NCI-H69 (cell line): ENCODE data around the gene ZDHHC11.
"Not testable (repeated sequence)": the region's sequence is repeated elsewhere in the genome, so short reads cannot be mapped to it uniquely, and the experiment has no call there.

Source experiments
- DNase-seq: peaks from one replicate; lab custom pipeline; 2025; lab: John Stamatoyannopoulos, UW

ZDHHC11 gene

DNA sequence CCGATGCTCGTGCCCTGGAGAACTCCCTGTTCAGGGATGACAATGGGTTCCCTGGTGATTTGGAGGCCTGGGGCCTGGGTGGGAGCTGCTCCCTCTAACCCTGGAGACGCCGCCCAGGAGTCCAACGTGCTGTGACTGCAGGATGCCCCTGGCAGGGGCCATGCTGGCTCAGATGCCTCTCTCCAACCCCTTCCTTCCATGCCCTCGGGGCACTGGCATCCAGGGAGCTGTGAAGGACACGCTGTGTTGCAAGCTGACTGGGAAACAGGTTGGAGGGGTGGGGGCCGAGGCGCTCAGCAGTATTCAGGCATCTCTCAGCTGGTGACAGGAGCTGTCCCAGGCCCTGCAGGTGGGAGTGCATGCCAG is 75.2 kb downstream of the ZDHHC11 start:
- peak; percentile 65 for DNase-seq

GRCh38 chr5:774854-775505 is 75.8 kb downstream of the ZDHHC11 start:
- not testable (repeated sequence) for DNase-seq

DNA sequence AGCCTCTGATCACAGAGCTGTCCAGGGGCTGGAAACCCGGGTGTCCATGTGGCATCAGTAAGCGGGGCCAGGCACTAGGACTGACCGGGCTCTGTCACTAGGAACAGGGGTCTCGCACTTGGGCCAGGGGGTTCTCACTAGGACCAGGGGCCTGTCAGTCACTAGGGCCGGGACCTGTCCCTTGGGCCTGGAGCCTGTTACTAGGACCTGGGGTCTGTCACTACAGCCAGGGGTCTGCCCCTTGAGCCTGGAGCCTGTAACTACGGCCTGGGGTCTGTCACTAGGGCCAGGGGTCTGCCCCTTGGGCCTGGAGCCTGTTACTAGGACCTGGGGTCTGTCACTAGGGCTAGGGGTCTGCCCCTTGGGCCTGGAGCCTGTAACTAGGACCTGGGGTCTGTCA is 76.5 kb downstream of the ZDHHC11 start:
- not testable (repeated sequence) for DNase-seq

DNA sequence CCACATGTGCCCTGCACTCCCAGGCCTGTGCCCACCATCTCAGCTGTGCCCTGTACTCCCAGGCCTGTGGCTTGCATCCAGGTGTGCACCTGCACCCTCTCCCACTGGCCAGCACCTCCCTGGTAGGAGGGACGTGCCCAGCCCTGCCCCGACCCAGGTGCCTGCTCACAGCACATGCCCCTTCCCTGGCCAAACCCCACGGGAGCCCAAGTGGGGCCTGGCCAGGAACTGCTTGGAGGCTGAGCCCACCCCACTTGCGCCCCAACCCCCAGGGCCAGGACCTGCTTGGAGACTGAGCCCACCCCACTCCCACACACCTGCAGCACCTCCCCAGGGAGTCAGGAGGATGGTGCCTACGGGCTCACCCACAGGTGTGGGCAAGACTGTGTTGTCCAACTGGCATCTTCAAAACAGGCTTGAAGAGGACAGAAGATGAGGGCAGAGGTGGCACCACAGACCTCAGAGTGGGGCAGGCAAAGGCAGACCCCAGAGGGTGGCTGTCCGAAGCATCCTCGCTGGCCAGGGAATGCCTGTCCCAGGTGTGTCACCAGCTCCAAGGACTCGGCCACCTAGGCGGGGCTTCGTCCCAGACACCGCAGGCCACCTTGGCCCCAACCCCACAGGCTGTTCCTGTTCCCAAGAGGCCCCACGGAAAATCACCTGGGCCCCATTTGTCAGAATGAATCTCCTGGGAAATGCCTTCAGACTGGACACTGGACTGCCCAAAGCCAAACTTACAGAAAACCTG is 77.1 kb downstream of the ZDHHC11 start:
- DNase-seq = no peak

- DNase-seq = not testable (repeated sequence)
These were observed 77.9 kb downstream of the ZDHHC11 start for GRCh38 chr5:772931-773330.

DNA sequence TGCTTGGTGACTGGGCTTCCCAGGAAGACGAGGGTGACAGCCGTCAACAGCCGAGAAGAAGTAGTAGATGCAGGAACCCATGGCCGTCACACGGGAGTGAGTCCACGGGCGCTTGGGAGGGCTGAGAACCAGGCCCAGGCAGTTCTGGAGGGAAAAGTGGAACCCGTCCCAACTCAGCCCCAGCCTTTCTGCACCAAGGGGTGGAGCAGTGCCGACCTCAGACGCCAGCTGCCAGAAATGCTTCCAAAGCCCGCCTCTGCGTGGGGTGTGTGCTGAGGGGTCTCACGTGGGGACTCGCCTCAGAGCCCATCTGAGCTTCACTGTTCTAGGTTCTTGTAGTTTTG is 78.3 kb downstream of the ZDHHC11 start:
- not testable (repeated sequence) for DNase-seq

- not testable (repeated sequence) for DNase-seq
These were observed 78.8 kb downstream of the ZDHHC11 start for GRCh38 chr5:771841-772546.

DNA sequence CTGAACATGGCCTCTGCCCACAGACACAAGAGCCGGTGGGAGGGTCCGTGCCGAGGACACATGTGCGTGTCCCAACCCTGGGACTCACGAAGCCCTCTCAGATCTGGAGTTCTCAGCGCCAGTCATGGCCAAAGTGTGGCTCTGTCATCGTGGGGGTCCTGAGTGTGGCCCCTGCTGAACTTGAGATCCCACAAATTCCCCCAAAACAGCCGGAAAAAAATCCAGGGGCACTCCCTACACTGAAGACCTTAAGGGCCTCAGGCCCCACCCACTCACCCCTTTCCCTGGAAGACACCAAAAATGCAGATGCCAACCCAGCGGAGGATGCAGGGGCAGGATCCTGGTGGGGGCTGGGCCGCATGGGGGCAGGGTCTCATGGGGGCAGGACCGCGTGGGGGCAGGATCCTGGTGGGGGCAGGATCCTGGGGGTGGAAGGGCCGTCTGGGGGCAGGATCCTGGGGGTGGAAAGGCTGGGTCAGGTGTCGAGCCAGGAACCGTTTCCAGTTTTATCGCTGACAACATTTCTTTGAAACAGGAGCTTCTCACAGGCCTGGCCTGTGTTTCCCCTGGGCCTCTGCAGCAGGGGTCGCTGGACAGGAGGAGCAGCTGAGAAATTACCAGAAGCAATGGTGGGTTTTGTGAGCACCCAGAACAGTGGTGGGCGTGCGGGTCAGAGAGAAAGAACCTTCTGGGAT is 79.6 kb downstream of the ZDHHC11 start:
- not testable (repeated sequence) for DNase-seq

DNA sequence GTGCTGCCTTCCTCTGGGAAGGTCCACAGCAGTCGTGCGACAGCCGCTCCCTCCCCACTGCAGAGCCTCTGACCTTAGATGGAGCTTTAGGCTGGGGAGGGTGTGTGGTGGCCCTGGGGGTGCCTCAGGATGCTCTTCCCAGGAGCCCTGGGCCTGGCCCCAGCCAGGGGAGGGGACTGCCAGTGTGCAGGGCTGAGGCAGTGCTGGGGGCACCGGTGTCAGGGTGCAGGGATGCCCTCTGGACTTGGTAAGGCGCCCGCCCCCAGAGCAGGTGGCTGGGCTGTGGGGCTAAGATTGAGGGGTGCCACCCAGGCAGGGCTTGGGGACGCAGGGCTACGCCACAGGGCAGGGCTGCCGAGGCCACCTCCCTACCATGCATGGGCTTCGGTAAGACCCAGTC is 80.2 kb downstream of the ZDHHC11 start:
- DNase-seq = not testable (repeated sequence)

- DNase-seq = not testable (repeated sequence)
These were observed 81.2 kb downstream of the ZDHHC11 start for GRCh38 chr5:769485-770145.

- no peak for DNase-seq
These were observed 83.9 kb downstream of the ZDHHC11 start for GRCh38 chr5:766666-767431.

DNA sequence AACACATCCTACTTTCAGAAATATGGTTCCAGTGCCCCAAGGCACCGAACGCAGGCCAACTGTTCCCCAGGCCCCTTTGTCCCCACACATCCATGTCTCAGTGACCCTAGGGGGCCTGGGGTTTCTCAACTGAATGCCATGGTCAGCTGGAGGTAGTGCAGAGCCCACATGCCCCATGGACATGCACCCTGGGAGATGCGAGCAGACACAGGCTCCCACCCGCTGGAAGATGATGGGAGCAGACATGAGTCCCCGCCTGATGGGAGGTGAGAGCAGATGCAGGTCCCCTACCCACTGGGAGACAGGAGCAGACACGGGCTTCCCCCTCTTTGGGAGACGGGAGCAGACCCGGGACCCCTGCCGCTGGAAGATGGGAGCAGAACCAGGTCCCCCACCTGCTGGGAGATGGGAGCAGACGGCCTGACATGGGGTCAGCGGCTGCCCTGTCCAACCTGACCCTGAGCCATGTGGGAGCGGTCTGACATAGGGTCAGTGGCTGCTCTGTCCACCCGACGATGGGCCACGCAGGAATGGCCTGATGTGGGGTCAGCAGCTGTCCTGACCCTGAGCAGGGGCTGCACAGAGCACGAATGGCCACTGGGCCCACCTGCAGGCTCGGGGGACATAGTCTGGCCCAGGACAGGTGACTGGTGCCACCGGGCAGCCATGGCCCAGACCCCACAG is 84.7 kb downstream of the ZDHHC11 start:
- DNase-seq = no peak

DNA sequence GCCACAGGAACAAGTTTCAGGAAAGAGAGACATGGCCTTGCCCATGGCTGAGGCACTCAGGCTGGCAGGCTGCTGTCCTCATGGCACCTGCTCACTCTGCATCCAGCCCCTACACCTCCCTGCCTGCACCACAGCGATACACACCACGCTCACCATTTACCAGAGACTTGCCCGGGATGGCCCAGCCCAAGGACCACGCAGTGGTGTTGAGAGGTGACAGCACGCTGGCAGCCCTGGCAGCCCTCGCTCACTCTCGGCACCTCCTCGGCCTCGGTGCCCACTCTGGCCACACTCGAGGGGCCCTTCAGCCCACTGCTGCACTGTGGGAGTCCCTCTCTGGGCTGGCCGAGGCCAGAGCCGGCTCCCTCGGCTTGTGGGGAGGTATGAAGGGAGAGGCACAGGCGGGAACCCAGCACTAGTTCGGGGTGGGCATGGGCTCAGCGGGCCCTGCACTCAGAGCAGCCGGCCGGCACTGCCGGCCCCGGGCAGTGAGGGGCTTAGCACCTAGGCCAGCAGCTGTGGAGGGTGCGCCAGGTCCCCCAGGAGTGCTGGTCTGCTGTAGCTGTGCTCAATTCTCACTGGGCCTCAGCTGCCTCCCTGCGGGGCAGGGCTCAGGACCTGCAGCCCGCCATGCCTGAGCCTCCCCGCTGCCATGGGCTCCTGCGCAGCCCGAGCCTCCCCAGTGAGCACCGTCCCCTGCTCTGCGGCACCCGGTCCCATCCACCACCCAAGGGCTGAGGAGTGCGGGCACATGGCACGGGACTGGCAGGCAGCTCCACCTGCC is 86.6 kb downstream of the ZDHHC11 start:
- DNase-seq = no peak

DNA sequence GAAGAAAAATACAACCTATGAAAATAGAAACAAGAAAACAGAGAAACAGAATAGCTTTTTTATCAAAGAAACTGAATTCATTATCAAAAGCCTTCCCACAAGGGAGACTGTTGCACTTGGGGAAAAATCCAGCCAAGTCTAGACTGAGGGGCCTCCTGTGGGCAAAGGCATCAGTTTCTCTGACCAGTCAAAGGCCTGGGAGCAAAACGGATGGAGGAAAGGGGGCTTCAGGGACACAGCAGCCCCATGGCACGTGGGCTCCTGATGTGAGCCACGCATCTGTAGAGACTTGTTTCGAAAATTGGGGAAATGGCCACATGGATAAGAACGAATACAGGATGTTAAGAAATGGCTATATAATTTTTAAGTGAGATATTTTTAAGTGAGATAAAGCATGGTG is 87.4 kb downstream of the ZDHHC11 start:
- DNase-seq = no peak

- DNase-seq = not testable (repeated sequence)
These were observed 87.8 kb downstream of the ZDHHC11 start for GRCh38 chr5:762996-763395.

DNA sequence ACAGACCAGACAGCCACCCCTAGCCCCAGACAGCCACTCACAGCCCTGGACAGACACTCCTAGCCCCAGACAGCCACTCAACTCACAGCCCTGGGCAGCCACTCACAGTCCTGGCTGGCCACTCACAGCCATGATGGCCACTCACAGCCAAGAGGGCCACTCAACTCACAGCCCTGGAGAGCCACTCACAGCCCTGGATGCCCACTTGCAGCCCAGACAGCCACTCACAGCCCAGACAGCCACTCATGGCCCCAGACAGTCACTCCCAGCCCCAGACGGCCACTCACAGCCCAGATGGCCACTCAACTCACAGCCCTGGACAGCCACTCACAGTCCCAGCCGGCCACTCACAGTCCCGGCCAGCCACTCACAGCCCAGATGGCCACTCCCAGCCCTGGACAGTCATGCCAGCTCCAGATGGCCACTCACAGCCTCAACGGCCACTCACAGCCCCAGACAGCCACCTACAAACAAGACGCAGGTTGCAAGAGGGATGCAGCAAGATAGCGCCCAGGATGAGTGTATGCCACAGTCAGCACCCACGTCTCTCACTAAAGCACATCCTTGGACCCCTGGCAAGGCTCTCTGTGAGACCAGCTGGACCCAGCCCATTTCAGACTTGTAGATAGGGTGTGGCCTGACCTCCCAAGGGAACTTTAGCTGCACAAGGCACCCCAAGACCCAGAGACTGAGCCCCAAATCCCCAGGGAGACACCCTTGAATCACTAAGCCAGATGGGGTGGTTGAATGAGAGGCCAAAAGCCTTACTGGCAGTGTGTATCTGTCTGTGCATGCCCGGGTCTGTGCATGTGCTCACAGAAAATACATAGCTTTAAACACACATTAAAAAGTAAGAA is 88.7 kb downstream of the ZDHHC11 start:
- no peak for DNase-seq

DNA sequence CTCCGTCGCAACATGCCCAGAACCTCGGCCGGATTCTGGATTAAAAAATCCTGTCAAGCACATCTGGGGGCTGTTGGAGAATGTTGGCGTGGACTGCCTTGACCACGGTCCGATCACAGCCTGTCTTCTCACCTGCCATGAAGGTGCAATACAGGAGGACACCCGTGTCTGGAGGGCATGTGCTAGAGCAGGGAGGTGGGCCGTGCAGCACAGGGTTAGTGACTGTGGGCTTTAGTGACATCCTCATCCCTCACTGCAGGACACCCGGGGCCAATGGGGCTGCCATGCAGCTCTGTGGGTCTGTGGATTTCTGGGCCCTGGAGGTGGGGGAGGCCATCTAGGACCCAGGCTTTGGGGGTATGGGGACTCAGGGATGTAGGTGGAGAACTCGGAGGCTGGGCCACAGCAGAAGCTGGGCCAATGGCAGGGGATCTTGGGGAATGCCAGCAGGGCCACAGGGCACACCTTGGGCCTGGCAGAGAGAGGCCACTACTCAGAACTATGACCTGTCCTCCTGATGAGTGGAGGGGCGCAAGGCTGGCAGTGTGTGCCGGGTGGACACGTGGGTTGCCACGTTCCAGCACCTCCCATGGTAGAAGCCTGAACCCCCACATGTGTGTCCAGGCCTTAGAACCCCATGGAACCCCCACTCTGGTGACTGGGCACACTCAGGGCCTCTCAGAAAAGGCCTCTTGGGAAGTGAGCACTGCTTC is 89.6 kb downstream of the ZDHHC11 start:
- no peak for DNase-seq

GRCh38 chr5:760363-761058 is 90.3 kb downstream of the ZDHHC11 start:
- DNase-seq = no peak
